Measurements from ENCODE around the gene STXBP6. TPM values are rescaled to one million over a fixed set of nuclear protein-coding genes. Genes with fewer than 3 reads are reported as not detected.

The STXBP6 gene
- total RNA-seq, 1 experiment from 2014 or later = 0.27 TPM

DNA sequence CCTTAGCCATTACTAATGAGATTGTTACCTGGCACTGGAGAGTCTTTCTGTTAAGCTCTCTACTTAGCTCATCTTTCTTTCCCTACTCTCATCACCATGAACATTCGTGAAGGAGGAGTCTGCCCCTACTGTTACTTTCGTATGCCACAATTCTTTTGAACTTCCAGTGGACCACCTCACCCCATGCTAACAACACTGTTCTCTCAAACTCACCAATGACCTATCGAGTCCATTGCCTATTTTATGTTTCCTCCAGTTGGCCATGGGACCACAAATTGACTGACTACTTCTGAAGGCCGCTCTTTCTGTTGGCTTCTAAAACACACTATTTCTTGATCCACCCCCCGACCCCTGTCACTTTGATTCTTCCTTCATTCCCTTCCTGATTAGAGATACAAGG lies 223.6 kb downstream of the STXBP6 start:
- ChIA-PET POLR2A (no interaction called here), CTCF (no interaction called here)
- no peak overlapping the region for H3K4me3 ChIP-seq (replicated peaks in 1 of 2; ENCODE audit: low read depth in 1 of 2, low read length in 2 of 2)

More for the DNA sequence above, 223.6 kb downstream of the STXBP6 start:
- no peak for TF ChIP-seq EGR1 (IDR thresholded peaks at IDR 0.05; ENCODE audit: low read depth)
- TF ChIP-seq SRF (IDR thresholded peaks at IDR 0.05; ENCODE audit: low read depth) = no peak
- TF ChIP-seq CBX3 (IDR thresholded peaks at IDR 0.05; ENCODE audit: low read depth) = no peak
- TF ChIP-seq ATF3 (IDR thresholded peaks at IDR 0.05) = no peak
- TF ChIP-seq EZH2phosphoT487 (IDR thresholded peaks at IDR 0.05; ENCODE audit: borderline replicate concordance) = no peak
- TF ChIP-seq SP1 (IDR thresholded peaks at IDR 0.05; ENCODE audit: low read depth) = no peak
- no peak for TF ChIP-seq SIN3A (IDR thresholded peaks at IDR 0.05; ENCODE audit: low read depth)
- TF ChIP-seq TCF7L2 (IDR thresholded peaks at IDR 0.05; ENCODE audit: borderline replicate concordance, extremely low read depth, insufficient read depth, insufficient read length) = no peak
- no peak for TF ChIP-seq POLR2A (IDR thresholded peaks at IDR 0.05; ENCODE audit: borderline replicate concordance, extremely low read depth, insufficient read depth, insufficient read length)
- TF ChIP-seq ELF1 (IDR thresholded peaks at IDR 0.05; ENCODE audit: borderline replicate concordance, low read depth) = no peak
- no peak for TF ChIP-seq POLR2AphosphoS5 (IDR thresholded peaks at IDR 0.05; ENCODE audit: low read depth, low read length)
- TF ChIP-seq CEBPB (IDR thresholded peaks at IDR 0.05; ENCODE audit: low read depth) = no peak
- no peak for TF ChIP-seq ZFX (IDR thresholded peaks at IDR 0.05)
- TF ChIP-seq, protein P1, sequence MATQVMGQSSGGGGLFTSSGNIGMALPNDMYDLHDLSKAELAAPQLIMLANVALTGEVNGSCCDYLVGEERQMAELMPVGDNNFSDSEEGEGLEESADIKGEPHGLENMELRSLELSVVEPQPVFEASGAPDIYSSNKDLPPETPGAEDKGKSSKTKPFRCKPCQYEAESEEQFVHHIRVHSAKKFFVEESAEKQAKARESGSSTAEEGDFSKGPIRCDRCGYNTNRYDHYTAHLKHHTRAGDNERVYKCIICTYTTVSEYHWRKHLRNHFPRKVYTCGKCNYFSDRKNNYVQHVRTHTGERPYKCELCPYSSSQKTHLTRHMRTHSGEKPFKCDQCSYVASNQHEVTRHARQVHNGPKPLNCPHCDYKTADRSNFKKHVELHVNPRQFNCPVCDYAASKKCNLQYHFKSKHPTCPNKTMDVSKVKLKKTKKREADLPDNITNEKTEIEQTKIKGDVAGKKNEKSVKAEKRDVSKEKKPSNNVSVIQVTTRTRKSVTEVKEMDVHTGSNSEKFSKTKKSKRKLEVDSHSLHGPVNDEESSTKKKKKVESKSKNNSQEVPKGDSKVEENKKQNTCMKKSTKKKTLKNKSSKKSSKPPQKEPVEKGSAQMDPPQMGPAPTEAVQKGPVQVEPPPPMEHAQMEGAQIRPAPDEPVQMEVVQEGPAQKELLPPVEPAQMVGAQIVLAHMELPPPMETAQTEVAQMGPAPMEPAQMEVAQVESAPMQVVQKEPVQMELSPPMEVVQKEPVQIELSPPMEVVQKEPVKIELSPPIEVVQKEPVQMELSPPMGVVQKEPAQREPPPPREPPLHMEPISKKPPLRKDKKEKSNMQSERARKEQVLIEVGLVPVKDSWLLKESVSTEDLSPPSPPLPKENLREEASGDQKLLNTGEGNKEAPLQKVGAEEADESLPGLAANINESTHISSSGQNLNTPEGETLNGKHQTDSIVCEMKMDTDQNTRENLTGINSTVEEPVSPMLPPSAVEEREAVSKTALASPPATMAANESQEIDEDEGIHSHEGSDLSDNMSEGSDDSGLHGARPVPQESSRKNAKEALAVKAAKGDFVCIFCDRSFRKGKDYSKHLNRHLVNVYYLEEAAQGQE (IDR thresholded peaks at IDR 0.05; ENCODE audit: low read depth) = no peak
- no peak for TF ChIP-seq JUND (IDR thresholded peaks at IDR 0.05)
- no peak for TF ChIP-seq ZBTB33 (IDR thresholded peaks at IDR 0.05; ENCODE audit: extremely low read depth, insufficient replicate concordance, low read length)
- no peak for TF ChIP-seq YY1 (IDR thresholded peaks at IDR 0.05; ENCODE audit: extremely low read depth, insufficient replicate concordance, low read depth, low read length)
- intact Hi-C loops (cut with micrococcal nuclease) = no loop called here
- H3K4me1 ChIP-seq (ENCODE audit: control insufficient read depth in 1 of 2, insufficient read depth in 2 of 2, low read length in 2 of 2) = no peaks in the 10 kb centered on the region
- BruUV-seq (replicated peaks) = no TSS peak
- peaks cover 5 to 8% of the 10 kb centered on the region in 2 experiments; a peak in 3 of 4 replicates for H3K9me3 ChIP-seq (ENCODE audit: control insufficient read depth in 1 of 2, insufficient read depth in 1 of 2, low read depth in 1 of 2, low read length in 2 of 2)
- H4K20me1 ChIP-seq (ENCODE audit: insufficient read depth) = no peaks in the 10 kb centered on the region
- H3K27ac ChIP-seq (ENCODE audit: low read depth, low read length) = no peak overlapping the region
- H3K36me3 ChIP-seq (ENCODE audit: control insufficient read depth in 1 of 2, insufficient read depth in 2 of 2, low read length in 2 of 2) = no peaks in the 10 kb centered on the region
- H3K9ac ChIP-seq (ENCODE audit: low read length) = no peak overlapping the region
- H3K79me2 ChIP-seq (ENCODE audit: insufficient read depth, low read length) = no peaks in the 10 kb centered on the region
- RAD21 ChIA-PET (ENCODE audit: low non-redundant PET in 1 of 2, low total read pairs in 2 of 2, uncharacterized antibody in 2 of 2, unreplicated experiment in 2 of 2) = no interaction called here
- ATAC-seq (no peak), DNase-seq (ENCODE audit: low read depth, low spot score) (no peak)
- no peaks in the 10 kb centered on the region for H3K27me3 ChIP-seq (ENCODE audit: insufficient read depth, low read length)
- no peak overlapping the region for H3K4me2 ChIP-seq (ENCODE audit: low read length)
- no peaks in the 10 kb centered on the region for H3K9me2 ChIP-seq (ENCODE audit: insufficient read depth)
- H2AFZ ChIP-seq (ENCODE audit: low read depth, low read length, poor library complexity, severe bottlenecking) = no peak overlapping the region

Measured in HCT116 (cell line).